GM23338 (cell line): Measurements from ENCODE around the gene KIAA1328. TPM values are rescaled to one million over a fixed set of nuclear protein-coding genes. Genes with fewer than 3 reads are reported as not detected.

ENCODE experiments used
- ATAC-seq: fragments of 200-7000 bp; cut with Tn5 transposase; 3 replicates; pipeline ENCODE4 v1.9.1; 2020
- DNase-seq: peaks from one replicate; pipeline ENCODE4 v3.0.0-alpha.2; 2015; ENCODE audit warnings: low spot score
- H2AFZ ChIP-seq: fragments of 200-600 bp; sonication (generic); 2 replicates; pipeline ENCODE4 v1.8.0; 2016; ENCODE audit warnings: antibody characterized with exemption, mild to moderate bottlenecking, moderate library complexity
- H3F3A ChIP-seq: fragments of 200-600 bp; sonication (generic); replicated peaks from 2 replicates; pipeline ENCODE4 v1.8.0; 2017; ENCODE audit warnings: antibody characterized with exemption, mixed run types, low read depth
- H3K27ac ChIP-seq: fragments of 200-600 bp; sonication (generic); 2 replicates; pipeline ENCODE4 v1.6.1; 2016; ENCODE audit warnings: low read depth
- H3K27me3 ChIP-seq: fragments of 200-600 bp; sonication (generic); 2 replicates; pipeline ENCODE4 v1.8.0; 2016; ENCODE audit warnings: mild to moderate bottlenecking, mixed run types, moderate library complexity; ENCODE audit not compliant: insufficient read depth
- H3K36me3 ChIP-seq: fragments of 200-600 bp; sonication (generic); 2 replicates; pipeline ENCODE4 v1.8.0; 2016; ENCODE audit warnings: mild to moderate bottlenecking; ENCODE audit not compliant: insufficient read depth
- H3K4me1 ChIP-seq: fragments of 200-600 bp; sonication (generic); 2 replicates; pipeline ENCODE4 v1.8.0; 2016; ENCODE audit warnings: mild to moderate bottlenecking, moderate library complexity; ENCODE audit not compliant: insufficient read depth
- H3K4me2 ChIP-seq: fragments of 200-600 bp; sonication (generic); 2 replicates; pipeline ENCODE4 v1.7.1; 2017; ENCODE audit warnings: mixed run types
- H3K4me3 ChIP-seq: fragments of 200-600 bp; sonication (generic); 2 replicates; pipeline ENCODE4 v1.6.1; 2016; ENCODE audit warnings: mixed run types
- H3K79me2 ChIP-seq: fragments of 200-600 bp; sonication (generic); replicated peaks from 2 replicates; pipeline ENCODE4 v1.8.0; 2017; ENCODE audit warnings: mild to moderate bottlenecking; ENCODE audit not compliant: insufficient read depth
- H3K9me2 ChIP-seq: fragments of 200-600 bp; sonication (generic); 2 replicates; pipeline ENCODE4 v1.8.0; 2017; ENCODE audit not compliant: insufficient read depth
- H4K20me1 ChIP-seq: fragments of 200-600 bp; sonication (generic); replicated peaks from 2 replicates; pipeline ENCODE4 v1.8.0; 2017; ENCODE audit warnings: mild to moderate bottlenecking; ENCODE audit not compliant: insufficient read depth
- H3K27ac Mint-ChIP-seq: 2 replicates; pipeline ENCODE4 v1.8.0; 2020; ENCODE audit warnings: inconsistent platforms, mild to moderate bottlenecking, moderate library complexity, mixed read lengths
- H3K27me3 Mint-ChIP-seq: 3 replicates; pipeline ENCODE4 v1.8.0; 2022; ENCODE audit warnings: low read depth, mild to moderate bottlenecking, moderate library complexity, mixed read lengths, inconsistent platforms; ENCODE audit not compliant: insufficient read depth, poor library complexity
- H3K36me3 Mint-ChIP-seq: 3 replicates; pipeline ENCODE4 v1.8.0; 2021; ENCODE audit warnings: low read depth, mild to moderate bottlenecking, inconsistent platforms, moderate library complexity, mixed read lengths
- H3K4me1 Mint-ChIP-seq: 3 replicates; pipeline ENCODE4 v1.8.0; 2020; ENCODE audit warnings: mild to moderate bottlenecking, inconsistent platforms, mixed read lengths
- H3K4me3 Mint-ChIP-seq: 3 replicates; pipeline ENCODE4 v1.8.0; 2021; ENCODE audit warnings: moderate library complexity, mild to moderate bottlenecking, inconsistent platforms, mixed read lengths
- H3K9me3 Mint-ChIP-seq: 3 replicates; pipeline ENCODE4 v1.8.0; 2020; ENCODE audit warnings: moderate library complexity, mild to moderate bottlenecking, inconsistent platforms, mixed read lengths
- CREB1 ChIP-seq: fragments of 250-450 bp; sonication (Bioruptor Pico); IDR thresholded peaks from 2 replicates; pipeline ENCODE4 v1.5.0; 2020; ENCODE audit warnings: low read depth, mild to moderate bottlenecking, moderate library complexity
- EZH2 ChIP-seq: fragments of 200-600 bp; sonication (generic); IDR thresholded peaks from one replicate; pipeline ENCODE4 v1.8.0; 2017; ENCODE audit warnings: antibody characterized with exemption, mild to moderate bottlenecking, low read depth; ENCODE audit not compliant: unreplicated experiment
- EZH2phosphoT487 ChIP-seq: fragments of 200-600 bp; sonication (generic); IDR thresholded peaks from one replicate; pipeline ENCODE4 v1.8.1; 2018; ENCODE audit warnings: antibody characterized with exemption; ENCODE audit not compliant: unreplicated experiment
- JUNB ChIP-seq: IDR thresholded peaks from one replicate; pipeline ENCODE4 v1.6.1; 2016; ENCODE audit warnings: antibody characterized with exemption; ENCODE audit not compliant: unreplicated experiment
- NANOG ChIP-seq: IDR thresholded peaks from 2 replicates; pipeline ENCODE4 v1.6.1; 2016; ENCODE audit warnings: antibody characterized with exemption, borderline replicate concordance
- POLR2AphosphoS5 ChIP-seq: IDR thresholded peaks from 2 replicates; pipeline ENCODE4 v1.6.1; 2016; ENCODE audit warnings: antibody characterized with exemption, low read depth
- STAT1 ChIP-seq: IDR thresholded peaks from one replicate; pipeline ENCODE4 v1.6.1; 2016; ENCODE audit warnings: antibody characterized with exemption; ENCODE audit not compliant: unreplicated experiment
- ZNF114 ChIP-seq: fragments of 250-450 bp; sonication (Bioruptor Pico); IDR thresholded peaks from 2 replicates; pipeline ENCODE4 v1.5.0; 2020; ENCODE audit warnings: mild to moderate bottlenecking, moderate library complexity
- ZNF331 ChIP-seq: fragments of 250-450 bp; sonication (Bioruptor Pico); IDR thresholded peaks from 2 replicates; pipeline ENCODE4 v1.5.0; 2020; ENCODE audit warnings: low read depth, mild to moderate bottlenecking, moderate library complexity
- polyA plus RNA-seq: library from polyadenylated mRNA; unstranded; fragments of >200 nt; fragmentation: Nextera tagmentation; extraction: Ambion mirVana; gene quantifications from 2 replicates; pipeline ENCODE4 v1.2.1, GENCODE V29; 2016
- total RNA-seq: library from RNA; depleted of rRNA; stranded (reverse); fragments of >200 nt; shearing (Covaris generic); gene quantifications from 2 replicates; pipeline ENCODE4 v1.2.3, GENCODE V29; 2014
- TF ChIP-seq, protein P1 (sequence below): IDR thresholded peaks from one replicate; pipeline ENCODE4 v1.6.1; 2018; ENCODE audit warnings: antibody characterized with exemption; ENCODE audit not compliant: unreplicated experiment
- TF ChIP-seq, protein P2 (sequence below): IDR thresholded peaks from 2 replicates; pipeline ENCODE4 v1.6.1; 2016; ENCODE audit warnings: antibody characterized with exemption
- TF ChIP-seq, protein P3 (sequence below), 2 experiments: fragments of 200-600 bp in 1 of 2; sonication (generic) in 1 of 2; conservative IDR thresholded peaks; 2 replicates each; pipeline versions ENCODE4 v1.5.1 to v1.6.1; 2016 to 2017; ENCODE audit warnings: antibody characterized with exemption in 2 of 2, low read depth in 2 of 2, mild to moderate bottlenecking in 2 of 2, moderate library complexity in 1 of 2
- TF ChIP-seq, protein P4 (sequence below): fragments of 250-450 bp; sonication (Bioruptor Pico); IDR thresholded peaks from 2 replicates; pipeline ENCODE4 v1.5.0; 2020; ENCODE audit warnings: mild to moderate bottlenecking, moderate library complexity

KIAA1328 gene
- total and polyA plus RNA-seq, 2 experiments from 2014 or later = 5.2 to 8.4 TPM

DNA sequence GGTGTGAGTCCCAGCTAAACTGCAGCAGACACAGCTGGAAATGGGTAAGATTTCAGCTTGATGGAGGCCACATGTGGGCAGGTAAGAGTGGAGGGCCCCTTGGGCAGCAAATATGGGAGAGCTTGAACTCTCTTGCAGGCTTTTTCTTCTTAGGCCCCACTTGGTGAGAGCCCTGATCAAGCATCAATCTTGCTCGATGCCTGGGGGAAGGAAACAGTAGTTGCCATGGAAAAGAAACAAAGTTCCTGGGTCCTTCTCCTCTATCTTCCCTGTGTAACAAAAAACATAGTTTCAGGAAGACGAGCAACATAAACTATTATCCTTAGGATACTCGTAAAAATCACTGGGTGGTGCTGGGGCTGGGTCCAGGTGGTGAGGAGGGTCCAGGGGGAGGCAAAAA is 42.9 kb downstream of the KIAA1328 start:
- H3K27me3 ChIP-seq = no peaks in the 10 kb centered on the region
- H3K4me3 Mint-ChIP-seq = no peak overlapping the region
- TF ChIP-seq, protein P1, sequence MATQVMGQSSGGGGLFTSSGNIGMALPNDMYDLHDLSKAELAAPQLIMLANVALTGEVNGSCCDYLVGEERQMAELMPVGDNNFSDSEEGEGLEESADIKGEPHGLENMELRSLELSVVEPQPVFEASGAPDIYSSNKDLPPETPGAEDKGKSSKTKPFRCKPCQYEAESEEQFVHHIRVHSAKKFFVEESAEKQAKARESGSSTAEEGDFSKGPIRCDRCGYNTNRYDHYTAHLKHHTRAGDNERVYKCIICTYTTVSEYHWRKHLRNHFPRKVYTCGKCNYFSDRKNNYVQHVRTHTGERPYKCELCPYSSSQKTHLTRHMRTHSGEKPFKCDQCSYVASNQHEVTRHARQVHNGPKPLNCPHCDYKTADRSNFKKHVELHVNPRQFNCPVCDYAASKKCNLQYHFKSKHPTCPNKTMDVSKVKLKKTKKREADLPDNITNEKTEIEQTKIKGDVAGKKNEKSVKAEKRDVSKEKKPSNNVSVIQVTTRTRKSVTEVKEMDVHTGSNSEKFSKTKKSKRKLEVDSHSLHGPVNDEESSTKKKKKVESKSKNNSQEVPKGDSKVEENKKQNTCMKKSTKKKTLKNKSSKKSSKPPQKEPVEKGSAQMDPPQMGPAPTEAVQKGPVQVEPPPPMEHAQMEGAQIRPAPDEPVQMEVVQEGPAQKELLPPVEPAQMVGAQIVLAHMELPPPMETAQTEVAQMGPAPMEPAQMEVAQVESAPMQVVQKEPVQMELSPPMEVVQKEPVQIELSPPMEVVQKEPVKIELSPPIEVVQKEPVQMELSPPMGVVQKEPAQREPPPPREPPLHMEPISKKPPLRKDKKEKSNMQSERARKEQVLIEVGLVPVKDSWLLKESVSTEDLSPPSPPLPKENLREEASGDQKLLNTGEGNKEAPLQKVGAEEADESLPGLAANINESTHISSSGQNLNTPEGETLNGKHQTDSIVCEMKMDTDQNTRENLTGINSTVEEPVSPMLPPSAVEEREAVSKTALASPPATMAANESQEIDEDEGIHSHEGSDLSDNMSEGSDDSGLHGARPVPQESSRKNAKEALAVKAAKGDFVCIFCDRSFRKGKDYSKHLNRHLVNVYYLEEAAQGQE = no peak
- TF ChIP-seq, protein P2, sequence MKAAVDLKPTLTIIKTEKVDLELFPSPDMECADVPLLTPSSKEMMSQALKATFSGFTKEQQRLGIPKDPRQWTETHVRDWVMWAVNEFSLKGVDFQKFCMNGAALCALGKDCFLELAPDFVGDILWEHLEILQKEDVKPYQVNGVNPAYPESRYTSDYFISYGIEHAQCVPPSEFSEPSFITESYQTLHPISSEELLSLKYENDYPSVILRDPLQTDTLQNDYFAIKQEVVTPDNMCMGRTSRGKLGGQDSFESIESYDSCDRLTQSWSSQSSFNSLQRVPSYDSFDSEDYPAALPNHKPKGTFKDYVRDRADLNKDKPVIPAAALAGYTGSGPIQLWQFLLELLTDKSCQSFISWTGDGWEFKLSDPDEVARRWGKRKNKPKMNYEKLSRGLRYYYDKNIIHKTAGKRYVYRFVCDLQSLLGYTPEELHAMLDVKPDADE = no peak
- TF ChIP-seq POLR2AphosphoS5 (no peak), EZH2 (no peak), CREB1 (CRISPR knock-in tag) (no peak), ZNF331 (no peak), NANOG (no peak), EZH2phosphoT487 (no peak), STAT1 (no peak), JUNB (no peak), ZNF114 (no peak)
- TF ChIP-seq, protein P3, sequence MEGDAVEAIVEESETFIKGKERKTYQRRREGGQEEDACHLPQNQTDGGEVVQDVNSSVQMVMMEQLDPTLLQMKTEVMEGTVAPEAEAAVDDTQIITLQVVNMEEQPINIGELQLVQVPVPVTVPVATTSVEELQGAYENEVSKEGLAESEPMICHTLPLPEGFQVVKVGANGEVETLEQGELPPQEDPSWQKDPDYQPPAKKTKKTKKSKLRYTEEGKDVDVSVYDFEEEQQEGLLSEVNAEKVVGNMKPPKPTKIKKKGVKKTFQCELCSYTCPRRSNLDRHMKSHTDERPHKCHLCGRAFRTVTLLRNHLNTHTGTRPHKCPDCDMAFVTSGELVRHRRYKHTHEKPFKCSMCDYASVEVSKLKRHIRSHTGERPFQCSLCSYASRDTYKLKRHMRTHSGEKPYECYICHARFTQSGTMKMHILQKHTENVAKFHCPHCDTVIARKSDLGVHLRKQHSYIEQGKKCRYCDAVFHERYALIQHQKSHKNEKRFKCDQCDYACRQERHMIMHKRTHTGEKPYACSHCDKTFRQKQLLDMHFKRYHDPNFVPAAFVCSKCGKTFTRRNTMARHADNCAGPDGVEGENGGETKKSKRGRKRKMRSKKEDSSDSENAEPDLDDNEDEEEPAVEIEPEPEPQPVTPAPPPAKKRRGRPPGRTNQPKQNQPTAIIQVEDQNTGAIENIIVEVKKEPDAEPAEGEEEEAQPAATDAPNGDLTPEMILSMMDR (conservative IDR thresholded peaks at IDR 0.05; ENCODE audit: low read depth in 2 of 2) = no peak
- TF ChIP-seq, protein P4, sequence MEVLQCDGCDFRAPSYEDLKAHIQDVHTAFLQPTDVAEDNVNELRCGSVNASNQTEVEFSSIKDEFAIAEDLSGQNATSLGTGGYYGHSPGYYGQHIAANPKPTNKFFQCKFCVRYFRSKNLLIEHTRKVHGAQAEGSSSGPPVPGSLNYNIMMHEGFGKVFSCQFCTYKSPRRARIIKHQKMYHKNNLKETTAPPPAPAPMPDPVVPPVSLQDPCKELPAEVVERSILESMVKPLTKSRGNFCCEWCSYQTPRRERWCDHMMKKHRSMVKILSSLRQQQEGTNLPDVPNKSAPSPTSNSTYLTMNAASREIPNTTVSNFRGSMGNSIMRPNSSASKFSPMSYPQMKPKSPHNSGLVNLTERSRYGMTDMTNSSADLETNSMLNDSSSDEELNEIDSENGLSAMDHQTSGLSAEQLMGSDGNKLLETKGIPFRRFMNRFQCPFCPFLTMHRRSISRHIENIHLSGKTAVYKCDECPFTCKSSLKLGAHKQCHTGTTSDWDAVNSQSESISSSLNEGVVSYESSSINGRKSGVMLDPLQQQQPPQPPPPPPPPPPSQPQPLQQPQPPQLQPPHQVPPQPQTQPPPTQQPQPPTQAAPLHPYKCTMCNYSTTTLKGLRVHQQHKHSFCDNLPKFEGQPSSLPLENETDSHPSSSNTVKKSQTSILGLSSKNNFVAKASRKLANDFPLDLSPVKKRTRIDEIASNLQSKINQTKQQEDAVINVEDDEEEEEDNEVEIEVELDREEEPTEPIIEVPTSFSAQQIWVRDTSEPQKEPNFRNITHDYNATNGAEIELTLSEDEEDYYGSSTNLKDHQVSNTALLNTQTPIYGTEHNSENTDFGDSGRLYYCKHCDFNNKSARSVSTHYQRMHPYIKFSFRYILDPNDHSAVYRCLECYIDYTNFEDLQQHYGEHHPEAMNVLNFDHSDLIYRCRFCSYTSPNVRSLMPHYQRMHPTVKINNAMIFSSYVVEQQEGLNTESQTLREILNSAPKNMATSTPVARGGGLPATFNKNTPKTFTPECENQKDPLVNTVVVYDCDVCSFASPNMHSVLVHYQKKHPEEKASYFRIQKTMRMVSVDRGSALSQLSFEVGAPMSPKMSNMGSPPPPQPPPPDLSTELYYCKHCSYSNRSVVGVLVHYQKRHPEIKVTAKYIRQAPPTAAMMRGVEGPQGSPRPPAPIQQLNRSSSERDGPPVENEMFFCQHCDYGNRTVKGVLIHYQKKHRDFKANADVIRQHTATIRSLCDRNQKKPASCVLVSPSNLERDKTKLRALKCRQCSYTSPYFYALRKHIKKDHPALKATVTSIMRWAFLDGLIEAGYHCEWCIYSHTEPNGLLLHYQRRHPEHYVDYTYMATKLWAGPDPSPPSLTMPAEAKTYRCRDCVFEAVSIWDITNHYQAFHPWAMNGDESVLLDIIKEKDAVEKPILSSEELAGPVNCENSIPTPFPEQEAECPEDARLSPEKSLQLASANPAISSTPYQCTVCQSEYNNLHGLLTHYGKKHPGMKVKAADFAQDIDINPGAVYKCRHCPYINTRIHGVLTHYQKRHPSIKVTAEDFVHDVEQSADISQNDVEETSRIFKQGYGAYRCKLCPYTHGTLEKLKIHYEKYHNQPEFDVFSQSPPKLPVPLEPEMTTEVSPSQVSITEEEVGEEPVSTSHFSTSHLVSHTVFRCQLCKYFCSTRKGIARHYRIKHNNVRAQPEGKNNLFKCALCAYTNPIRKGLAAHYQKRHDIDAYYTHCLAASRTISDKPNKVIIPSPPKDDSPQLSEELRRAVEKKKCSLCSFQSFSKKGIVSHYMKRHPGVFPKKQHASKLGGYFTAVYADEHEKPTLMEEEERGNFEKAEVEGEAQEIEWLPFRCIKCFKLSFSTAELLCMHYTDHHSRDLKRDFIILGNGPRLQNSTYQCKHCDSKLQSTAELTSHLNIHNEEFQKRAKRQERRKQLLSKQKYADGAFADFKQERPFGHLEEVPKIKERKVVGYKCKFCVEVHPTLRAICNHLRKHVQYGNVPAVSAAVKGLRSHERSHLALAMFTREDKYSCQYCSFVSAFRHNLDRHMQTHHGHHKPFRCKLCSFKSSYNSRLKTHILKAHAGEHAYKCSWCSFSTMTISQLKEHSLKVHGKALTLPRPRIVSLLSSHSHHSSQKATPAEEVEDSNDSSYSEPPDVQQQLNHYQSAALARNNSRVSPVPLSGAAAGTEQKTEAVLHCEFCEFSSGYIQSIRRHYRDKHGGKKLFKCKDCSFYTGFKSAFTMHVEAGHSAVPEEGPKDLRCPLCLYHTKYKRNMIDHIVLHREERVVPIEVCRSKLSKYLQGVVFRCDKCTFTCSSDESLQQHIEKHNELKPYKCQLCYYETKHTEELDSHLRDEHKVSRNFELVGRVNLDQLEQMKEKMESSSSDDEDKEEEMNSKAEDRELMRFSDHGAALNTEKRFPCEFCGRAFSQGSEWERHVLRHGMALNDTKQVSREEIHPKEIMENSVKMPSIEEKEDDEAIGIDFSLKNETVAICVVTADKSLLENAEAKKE = no peak
- no peaks in the 10 kb centered on the region for H3K4me1 ChIP-seq
- H3K79me2 ChIP-seq = no peaks in the 10 kb centered on the region
- no peak overlapping the region for H3K4me3 ChIP-seq
- H3K36me3 Mint-ChIP-seq = peaks cover 19% of the 10 kb centered on the region; the same call in 2 of the 3 replicates
- no peak overlapping the region for H3K27ac ChIP-seq
- H3K4me1 Mint-ChIP-seq = peaks cover 15% of the 10 kb centered on the region
- H3K9me2 ChIP-seq = no peaks in the 10 kb centered on the region
- no peaks in the 10 kb centered on the region for H4K20me1 ChIP-seq
- H3K4me2 ChIP-seq = no peak overlapping the region
- DNase-seq = peak; percentile 12
- no peak overlapping the region for H2AFZ ChIP-seq
- H3K36me3 ChIP-seq = no peaks in the 10 kb centered on the region
- no peak for ATAC-seq
- H3K27ac Mint-ChIP-seq = peak overlapping the region; percentile 68; the same call in 1 of the 2 replicates
- H3F3A ChIP-seq = no peaks in the 10 kb centered on the region
- peaks cover 10% of the 10 kb centered on the region; the same call in 2 of the 3 replicates for H3K9me3 Mint-ChIP-seq
- no peaks in the 10 kb centered on the region for H3K27me3 Mint-ChIP-seq
